Prostate gland (tissue), 2 donors: Measurements from ENCODE around the gene PALLD. TPM values are rescaled to one million over a fixed set of nuclear protein-coding genes. Genes with fewer than 3 reads are reported as not detected.

Experiments
- DNase-seq: peaks from one replicate; pipeline ENCODE4 v3.0.0-alpha.2; 2019; ENCODE audit warnings: low spot score
- H3K27ac ChIP-seq, 2 donors: fragments of 200-600 bp; sonication (generic); 2 replicates each; pipeline ENCODE4 v1.5.1; 2017 to 2019
- H3K27me3 ChIP-seq: fragments of 200-600 bp; sonication (generic); replicated peaks from 2 replicates; pipeline ENCODE4 v1.5.1; 2019; ENCODE audit not compliant: insufficient read depth
- H3K36me3 ChIP-seq, 2 donors: fragments of 200-600 bp; sonication (generic); 1 replicate in 1 of 2; 2 replicates in 1 of 2; pipeline versions ENCODE4 v1.5.1 to v1.8.1; 2017 to 2019
- H3K4me1 ChIP-seq: fragments of 200-600 bp; sonication (generic); replicated peaks from 2 replicates; pipeline ENCODE4 v1.5.1; 2019
- H3K4me3 ChIP-seq, 2 donors: fragments of 200-600 bp; sonication (generic); 2 replicates each; pipeline ENCODE4 v1.5.1; 2017 to 2019
- H3K9me3 ChIP-seq: fragments of 200-600 bp; sonication (generic); 2 replicates; pipeline ENCODE4 v1.5.1; 2017
- POLR2A ChIP-seq: fragments of 450-650 bp; IDR thresholded peaks from one replicate; pipeline ENCODE4 v1.6.1; 2016; ENCODE audit warnings: antibody characterized with exemption, mild to moderate bottlenecking
- POLR2AphosphoS5 ChIP-seq: sonication (generic); formaldehyde crosslinking; IDR thresholded peaks from one replicate; pipeline ENCODE4 v1.6.1; 2017; ENCODE audit warnings: antibody characterized with exemption
- WGBS: methylation state at CpG from one replicate; pipeline ENCODE4 v1.1.5; 2018; 5-methylcytosine and 5-hydroxymethylcytosine counted together
- intact Hi-C: fragments of 100-400 bp; cut with DNase I; formaldehyde crosslinking; loops from one replicate; pipeline ENCODE4 v1.14.2; 2022
- total RNA-seq, 2 donors: library from RNA; depleted of rRNA; stranded (reverse); fragments of >200 nt; gene quantifications; one replicate each; pipeline ENCODE4 v1.1.0, GENCODE V29; 2016
- TF ChIP-seq, protein P1 (sequence below), 4 experiments: fragments of 200-600 bp in 2 of 4; fragments of 450-650 bp in 2 of 4; sonication (generic) in 2 of 4; IDR thresholded peaks; 1 replicate in 3 of 4; 2 replicates in 1 of 4; pipeline ENCODE4 v1.5.1; 2016 to 2019; ENCODE audit warnings: antibody characterized with exemption in 4 of 4, mild to moderate bottlenecking in 2 of 4, moderate library complexity in 2 of 4

PALLD gene
- total RNA-seq, 2 donors from 2014 or later, result 252 TPM

GRCh38 chr4:168885400-168885799 is 388.5 kb downstream of the PALLD start:
- WGBS, result 58% methylated on average over 2 of the region's 2 CpGs
- Histone ChIP-seq H3K27me3 (no peaks in the 10 kb centered on the region), H3K36me3 (no peaks in the 10 kb centered on the region), H3K4me3 (no peak overlapping the region), H3K4me1 (no peaks in the 10 kb centered on the region), H3K27ac (no peak overlapping the region), H3K9me3 (no peaks in the 10 kb centered on the region)
- TF ChIP-seq POLR2A (no peak), POLR2AphosphoS5 (no peak)
- TF ChIP-seq, protein P1, sequence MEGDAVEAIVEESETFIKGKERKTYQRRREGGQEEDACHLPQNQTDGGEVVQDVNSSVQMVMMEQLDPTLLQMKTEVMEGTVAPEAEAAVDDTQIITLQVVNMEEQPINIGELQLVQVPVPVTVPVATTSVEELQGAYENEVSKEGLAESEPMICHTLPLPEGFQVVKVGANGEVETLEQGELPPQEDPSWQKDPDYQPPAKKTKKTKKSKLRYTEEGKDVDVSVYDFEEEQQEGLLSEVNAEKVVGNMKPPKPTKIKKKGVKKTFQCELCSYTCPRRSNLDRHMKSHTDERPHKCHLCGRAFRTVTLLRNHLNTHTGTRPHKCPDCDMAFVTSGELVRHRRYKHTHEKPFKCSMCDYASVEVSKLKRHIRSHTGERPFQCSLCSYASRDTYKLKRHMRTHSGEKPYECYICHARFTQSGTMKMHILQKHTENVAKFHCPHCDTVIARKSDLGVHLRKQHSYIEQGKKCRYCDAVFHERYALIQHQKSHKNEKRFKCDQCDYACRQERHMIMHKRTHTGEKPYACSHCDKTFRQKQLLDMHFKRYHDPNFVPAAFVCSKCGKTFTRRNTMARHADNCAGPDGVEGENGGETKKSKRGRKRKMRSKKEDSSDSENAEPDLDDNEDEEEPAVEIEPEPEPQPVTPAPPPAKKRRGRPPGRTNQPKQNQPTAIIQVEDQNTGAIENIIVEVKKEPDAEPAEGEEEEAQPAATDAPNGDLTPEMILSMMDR (IDR thresholded peaks at IDR 0.05), result no peak
- DNase-seq, result no peak
- intact Hi-C loops, result no loop called here

- H3K36me3 ChIP-seq, result peaks cover 0 to 4% of the 10 kb centered on the region in 2 donors
- TF ChIP-seq POLR2AphosphoS5 (no peak), POLR2A (no peak)
- TF ChIP-seq, protein P1 (IDR thresholded peaks at IDR 0.05), result no peak
- no peaks in the 10 kb centered on the region for H3K27me3 ChIP-seq
- H3K4me1 ChIP-seq, result no peaks in the 10 kb centered on the region
- no peak overlapping the region for H3K4me3 ChIP-seq
- no peaks in the 10 kb centered on the region for H3K9me3 ChIP-seq
- intact Hi-C loops, result no loop called here
- no peak for DNase-seq
- no peak overlapping the region for H3K27ac ChIP-seq
Observed at GRCh38 chr4:168886351-168886750, 389.5 kb downstream of the PALLD start.

- intact Hi-C loops, result no loop called here
- DNase-seq, result no peak
- Histone ChIP-seq H3K36me3 (peaks cover 0 to 5% of the 10 kb centered on the region in 2 donors), H3K27ac (no peak overlapping the region), H3K9me3 (no peaks in the 10 kb centered on the region), H3K4me3 (no peak overlapping the region), H3K4me1 (no peaks in the 10 kb centered on the region), H3K27me3 (no peaks in the 10 kb centered on the region)
- 17% methylated on average over 1 of the region's 1 CpG for WGBS
- TF ChIP-seq POLR2AphosphoS5 (no peak), POLR2A (no peak)
- TF ChIP-seq, protein P1 (IDR thresholded peaks at IDR 0.05), result no peak
Observed at GRCh38 chr4:168887809-168888208, 391.0 kb downstream of the PALLD start.

GRCh38 chr4:168888715-168889215 is 391.9 kb downstream of the PALLD start:
- Histone ChIP-seq H3K36me3 (peaks cover 0 to 5% of the 10 kb centered on the region in 2 donors), H3K4me3 (no peak overlapping the region), H3K9me3 (no peaks in the 10 kb centered on the region), H3K27me3 (no peaks in the 10 kb centered on the region), H3K4me1 (no peaks in the 10 kb centered on the region), H3K27ac (no peak overlapping the region)
- TF ChIP-seq, protein P1 (IDR thresholded peaks at IDR 0.05), result no peak
- TF ChIP-seq POLR2A, result no peak
- TF ChIP-seq POLR2AphosphoS5, result no peak
- no peak for DNase-seq
- WGBS, result 78% methylated on average over 6 of the region's 6 CpGs
- intact Hi-C loops, result no loop called here

DNA sequence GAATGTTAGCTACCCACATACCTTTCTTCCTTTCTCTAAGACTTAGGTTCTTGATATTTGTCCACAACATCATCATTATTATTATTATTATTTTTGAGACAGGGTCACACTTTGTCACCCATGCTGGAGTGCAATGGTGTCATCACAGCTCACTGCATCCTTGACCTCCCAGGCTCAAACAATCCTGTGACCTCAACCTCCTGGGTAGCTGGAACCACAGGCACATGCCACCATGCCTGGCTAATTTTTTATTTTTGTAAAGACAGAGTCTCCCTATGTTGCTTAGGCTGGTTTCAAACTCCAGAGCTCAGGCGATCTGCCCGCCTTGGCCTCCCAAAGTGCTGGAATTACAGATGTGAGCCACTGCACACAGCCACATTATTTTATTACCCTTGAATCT is 394.2 kb downstream of the PALLD start:
- no peaks in the 10 kb centered on the region for H3K27me3 ChIP-seq
- no peaks in the 10 kb centered on the region for H3K4me1 ChIP-seq
- 98% methylated on average over 2 of the region's 2 CpGs for WGBS
- no peak overlapping the region for H3K4me3 ChIP-seq
- intact Hi-C loops, result no loop called here
- peaks cover 5 to 10% of the 10 kb centered on the region in 2 donors for H3K36me3 ChIP-seq
- TF ChIP-seq POLR2A (no peak), POLR2AphosphoS5 (no peak)
- TF ChIP-seq, protein P1 (IDR thresholded peaks at IDR 0.05), result no peak
- DNase-seq, result no peak
- H3K27ac ChIP-seq, result no peak overlapping the region
- H3K9me3 ChIP-seq, result no peaks in the 10 kb centered on the region
